Activated CD4-positive, alpha-beta T cell treated with anti-CD3 and anti-CD28 coated beads, Interleukin-2, amount 50 U/mL, for 48 hours (primary cell): ENCODE measurements around the gene KIF4B.
"Not testable (repeated sequence)": the region's sequence is repeated elsewhere in the genome, so short reads cannot be mapped to it uniquely, and the experiment has no call there.

Experiments
- DNase-seq, 2 experiments: peaks; one replicate each; pipeline ENCODE4 v3.0.0-alpha.2; 2020

The KIF4B gene

GRCh38 chr5:155010881-155011280 is 2.7 kb upstream of the KIF4B start:
- DNase-seq = no peak

DNA sequence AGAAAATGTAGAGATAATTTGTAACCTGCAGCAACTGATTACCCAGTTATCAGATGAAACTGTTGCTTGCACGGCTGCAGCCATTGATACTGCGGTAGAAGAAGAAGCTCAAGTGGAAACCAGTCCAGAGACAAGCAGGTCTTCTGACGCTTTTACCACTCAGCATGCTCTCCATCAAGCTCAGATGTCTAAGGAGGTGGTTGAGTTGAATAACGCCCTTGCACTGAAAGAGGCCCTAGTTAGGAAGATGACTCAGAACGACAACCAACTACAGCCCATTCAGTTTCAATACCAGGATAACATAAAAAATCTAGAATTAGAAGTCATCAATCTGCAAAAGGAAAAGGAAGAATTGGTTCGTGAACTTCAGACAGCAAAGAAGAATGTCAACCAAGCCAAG is 1.7 kb downstream of the KIF4B start:
- DNase-seq = no peak

DNA sequence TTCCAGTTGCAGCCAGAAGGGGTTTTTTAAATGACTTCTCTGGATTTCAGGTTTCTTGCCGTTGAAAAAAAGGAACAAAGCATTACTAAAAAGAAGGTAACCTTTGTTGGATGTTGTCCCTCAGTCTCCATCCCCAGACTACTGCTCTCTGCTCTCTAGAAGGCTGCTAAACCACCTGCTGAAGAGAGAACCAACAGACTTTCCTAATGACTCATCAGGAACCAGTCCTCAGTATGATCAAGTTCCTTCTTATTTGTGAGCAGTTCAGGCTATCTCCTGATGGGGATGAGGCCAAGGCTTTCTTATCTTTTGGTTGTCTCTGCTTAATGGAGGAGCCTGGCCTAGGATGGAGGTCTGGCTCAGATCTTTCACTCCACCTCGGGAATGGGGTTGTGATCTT is 4.1 kb downstream of the KIF4B start:
- no peak for DNase-seq

- no peak for DNase-seq
Observed at GRCh38 chr5:155019601-155020226, 6.2 kb downstream of the KIF4B start.

DNA sequence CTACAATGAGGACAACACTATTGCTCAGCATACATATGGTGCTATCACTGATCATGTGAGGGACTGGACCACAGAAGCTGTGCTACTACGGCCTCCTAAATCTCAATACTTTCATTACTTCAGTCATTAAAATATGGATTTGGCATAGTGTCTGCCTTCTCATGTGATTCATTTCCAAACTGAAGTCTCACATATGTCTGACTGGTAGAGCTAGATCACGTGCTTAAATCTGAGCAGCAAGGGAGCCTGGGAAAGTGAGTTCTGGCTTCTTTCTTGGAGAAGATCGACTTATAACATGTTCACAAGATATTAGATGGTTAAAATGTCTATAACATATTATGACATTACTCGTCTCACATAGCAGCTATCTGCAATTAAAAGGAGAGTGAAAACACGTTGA is 8.3 kb downstream of the KIF4B start:
- no peak for DNase-seq

DNA sequence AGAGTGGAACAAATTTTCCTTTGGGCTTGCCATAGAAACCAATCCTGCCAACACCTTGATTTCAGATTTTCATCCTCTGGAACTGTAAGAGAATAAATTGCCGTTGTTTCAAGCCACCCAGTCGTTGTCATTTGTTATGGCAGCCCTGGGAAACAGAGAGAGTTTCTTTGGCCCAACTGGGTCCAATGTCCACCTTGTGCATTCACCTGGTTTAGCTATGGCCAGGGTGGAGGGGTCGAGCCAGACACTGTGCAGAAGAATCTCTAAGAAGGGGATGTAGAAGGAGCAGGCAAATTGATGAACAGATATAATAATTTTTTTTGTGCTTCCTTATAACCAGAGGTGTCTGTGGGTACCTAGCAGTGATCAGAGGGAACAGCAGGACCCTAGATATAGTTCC is 9.8 kb downstream of the KIF4B start:
- no peak for DNase-seq

GRCh38 chr5:155024015-155024414 is 10.5 kb downstream of the KIF4B start:
- no peak for DNase-seq

- no peak for DNase-seq
Observed at GRCh38 chr5:155025895-155026294, 12.3 kb downstream of the KIF4B start.

DNA sequence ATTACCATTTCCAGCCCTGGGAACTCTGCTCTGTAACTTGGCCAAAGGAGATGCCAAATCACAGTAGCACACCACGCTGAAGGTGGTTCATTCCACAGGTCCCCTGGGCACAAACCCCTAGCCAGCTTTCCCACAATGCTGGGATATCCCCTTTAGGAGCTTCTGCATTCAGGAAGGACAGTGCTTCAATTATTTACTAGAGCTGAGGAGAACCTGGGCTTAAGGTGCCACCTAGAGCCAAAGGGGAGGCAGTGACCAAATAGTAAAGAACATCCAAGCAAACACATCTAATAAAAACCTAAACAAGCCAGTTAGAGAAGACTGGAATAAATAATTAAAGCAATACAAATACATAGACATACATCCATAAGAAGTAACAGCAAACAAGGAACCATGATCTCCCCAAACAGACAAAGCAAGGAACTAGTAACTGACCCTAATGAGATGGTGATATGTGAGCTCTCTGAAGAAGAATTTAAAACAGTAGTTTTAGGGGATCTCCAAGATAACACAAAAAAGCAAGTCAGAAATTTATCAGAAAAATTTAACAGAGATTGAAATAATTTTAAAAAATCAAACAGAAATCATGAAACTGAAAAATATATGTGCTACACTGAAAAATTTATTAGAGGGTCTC is 14.6 kb downstream of the KIF4B start:
- DNase-seq = no peak

DNA sequence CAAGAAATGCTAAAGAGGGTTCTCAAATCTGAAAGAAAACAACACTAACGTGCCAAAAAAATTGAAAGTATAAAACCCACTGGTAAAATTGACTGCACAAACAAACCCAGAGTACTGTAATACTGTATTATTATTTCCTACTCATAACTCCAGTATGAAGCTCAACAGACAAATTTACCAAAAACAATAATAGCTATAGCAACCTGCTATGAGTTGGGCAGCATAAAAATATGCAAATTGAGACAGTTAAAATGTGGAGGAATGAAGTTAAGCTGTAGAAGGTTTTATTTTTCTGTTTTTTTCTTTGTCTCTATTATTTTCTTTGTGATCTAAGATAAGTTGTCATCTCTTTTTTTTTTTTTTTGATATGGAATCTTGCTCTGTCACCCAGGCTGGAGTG is 15.7 kb downstream of the KIF4B start:
- DNase-seq = no peak

DNA sequence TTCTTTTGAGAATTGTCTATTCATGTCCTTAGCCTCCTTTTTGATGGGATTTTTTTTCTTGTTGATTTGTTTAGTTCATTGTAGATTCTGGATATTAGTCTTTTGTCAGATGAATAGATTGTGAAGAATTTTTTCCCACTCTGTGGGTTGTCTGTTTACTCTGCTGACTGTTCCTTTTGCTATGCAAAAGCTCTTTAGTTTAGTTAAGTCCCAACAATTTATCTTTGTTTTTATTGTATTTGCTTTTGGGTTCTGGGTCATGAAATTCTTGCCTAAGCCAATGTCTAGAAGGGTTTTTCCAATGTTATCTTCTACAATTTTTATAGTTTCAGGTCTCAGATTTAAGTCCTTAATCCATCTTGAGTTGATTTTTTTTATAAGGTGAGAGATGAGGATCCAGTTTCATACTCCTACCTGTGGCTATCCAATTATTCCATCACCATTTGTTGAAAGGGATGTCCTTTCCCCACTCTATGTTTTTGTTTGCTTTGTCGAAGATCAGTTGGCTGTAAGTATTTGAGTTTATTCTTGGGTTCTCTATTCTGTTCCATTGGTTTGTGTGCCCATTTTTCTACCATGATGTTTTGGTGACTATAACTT is 20.7 kb downstream of the KIF4B start:
- DNase-seq = not testable (repeated sequence)

- DNase-seq = not testable (repeated sequence)
Observed at GRCh38 chr5:155035087-155035486, 21.5 kb downstream of the KIF4B start.

DNA sequence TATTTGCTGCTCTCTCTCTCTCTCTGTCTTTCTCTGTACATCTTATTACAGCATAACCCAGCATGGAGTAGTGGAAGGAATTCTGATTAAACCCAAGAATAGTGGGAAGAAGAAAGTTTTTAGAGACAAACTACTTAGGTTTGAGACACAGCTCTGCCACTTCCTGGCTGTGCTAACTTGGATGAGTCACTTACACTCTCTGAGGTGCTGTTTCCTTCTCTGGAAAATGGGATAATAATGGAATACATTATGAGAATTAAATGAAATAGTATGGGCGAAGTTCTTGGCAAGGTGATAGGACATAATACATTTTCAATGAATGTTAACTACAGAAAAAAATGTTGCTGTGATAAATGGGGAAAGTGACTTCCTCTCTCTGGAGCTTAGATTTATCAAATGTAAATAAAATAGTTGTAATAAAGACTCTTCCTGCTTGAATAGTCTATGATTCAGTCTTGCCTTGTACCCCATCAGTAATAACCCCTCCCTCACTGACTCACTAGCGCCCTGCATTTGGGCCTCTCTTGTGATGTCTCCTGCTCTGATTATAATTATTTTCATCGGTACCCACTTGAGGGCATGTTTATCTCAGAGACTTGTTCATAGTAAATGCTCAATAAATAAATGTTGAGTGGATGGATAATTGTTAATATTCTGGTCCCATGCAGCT is 27.6 kb downstream of the KIF4B start:
- no peak for DNase-seq

DNA sequence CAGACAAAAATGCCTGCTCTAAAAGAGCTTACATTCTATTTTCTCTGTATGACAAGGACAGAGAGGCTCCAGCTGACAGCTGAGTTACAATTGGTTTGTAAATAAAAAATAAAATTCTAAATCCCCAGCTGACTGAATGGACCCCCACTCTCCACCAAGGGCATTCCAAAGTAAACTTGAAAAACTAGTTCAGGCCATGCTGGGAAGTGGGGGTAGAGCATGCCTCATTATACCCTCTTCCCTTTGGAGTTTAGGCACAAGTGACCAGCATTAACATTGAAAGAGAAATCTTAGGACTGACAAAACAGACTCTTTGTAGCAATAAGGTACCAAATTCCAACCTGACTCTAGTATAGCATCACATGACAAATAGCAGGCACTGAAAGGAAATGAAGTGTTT is 31.0 kb downstream of the KIF4B start:
- no peak for DNase-seq

GRCh38 chr5:155046591-155046990 is 33.0 kb downstream of the KIF4B start:
- DNase-seq = no peak

DNA sequence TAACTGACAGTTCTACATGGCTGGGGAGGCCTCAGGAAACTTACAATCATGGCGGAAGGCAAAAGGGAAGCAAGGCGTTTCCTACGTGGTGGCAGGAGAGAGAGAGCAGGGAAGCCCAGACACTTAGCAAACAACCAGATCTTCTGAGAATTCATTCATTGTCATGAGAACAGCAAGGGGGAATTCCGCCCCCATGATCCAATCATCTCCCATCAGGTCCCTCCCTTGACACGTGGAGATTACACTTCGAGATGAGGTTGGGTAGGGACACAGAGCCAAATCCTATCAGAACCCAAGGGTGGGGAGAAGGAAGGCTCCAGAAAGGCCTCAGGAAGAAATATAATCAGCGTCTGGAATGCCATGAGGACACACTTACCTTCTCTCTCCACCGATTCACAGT is 34.3 kb downstream of the KIF4B start:
- DNase-seq = no peak

DNA sequence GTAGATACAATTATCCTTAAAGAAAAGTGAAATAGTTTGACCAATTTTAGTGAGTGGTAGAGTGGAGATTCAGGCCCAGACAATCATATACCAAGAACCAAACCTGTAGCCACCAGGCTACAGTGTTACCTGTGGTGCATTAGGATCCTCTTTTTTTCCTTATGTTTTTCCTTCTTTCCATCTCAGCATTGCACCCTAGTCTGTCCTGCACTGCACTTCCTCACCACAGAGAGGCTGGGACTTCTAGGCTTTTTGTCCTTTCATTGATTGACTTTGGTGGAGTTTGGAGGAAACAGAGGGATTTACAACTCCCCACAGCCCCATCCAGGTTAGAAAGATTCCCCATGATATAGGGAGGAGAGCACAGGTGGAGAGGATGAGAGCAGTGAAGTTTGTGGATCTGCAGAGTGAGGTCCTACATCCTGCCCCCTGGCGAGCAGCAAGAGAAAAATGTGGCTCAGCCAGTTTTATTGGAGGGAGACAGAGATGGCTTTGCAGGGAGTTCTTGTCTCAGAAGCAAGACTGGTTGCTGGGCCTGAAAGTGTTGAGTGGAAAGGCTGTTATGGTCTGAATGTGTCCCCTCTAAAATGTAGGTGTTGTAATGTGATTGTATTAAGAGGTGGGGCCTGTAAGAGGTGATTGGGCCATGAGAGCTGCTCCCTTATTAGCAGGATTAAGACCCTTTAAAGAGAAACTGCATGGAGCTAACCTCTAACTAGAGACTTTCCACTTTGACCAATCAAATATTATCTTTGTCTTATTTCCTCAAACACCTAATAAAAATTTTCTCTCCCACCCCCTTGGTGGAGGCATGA is 36.2 kb downstream of the KIF4B start:
- no peak for DNase-seq

DNA sequence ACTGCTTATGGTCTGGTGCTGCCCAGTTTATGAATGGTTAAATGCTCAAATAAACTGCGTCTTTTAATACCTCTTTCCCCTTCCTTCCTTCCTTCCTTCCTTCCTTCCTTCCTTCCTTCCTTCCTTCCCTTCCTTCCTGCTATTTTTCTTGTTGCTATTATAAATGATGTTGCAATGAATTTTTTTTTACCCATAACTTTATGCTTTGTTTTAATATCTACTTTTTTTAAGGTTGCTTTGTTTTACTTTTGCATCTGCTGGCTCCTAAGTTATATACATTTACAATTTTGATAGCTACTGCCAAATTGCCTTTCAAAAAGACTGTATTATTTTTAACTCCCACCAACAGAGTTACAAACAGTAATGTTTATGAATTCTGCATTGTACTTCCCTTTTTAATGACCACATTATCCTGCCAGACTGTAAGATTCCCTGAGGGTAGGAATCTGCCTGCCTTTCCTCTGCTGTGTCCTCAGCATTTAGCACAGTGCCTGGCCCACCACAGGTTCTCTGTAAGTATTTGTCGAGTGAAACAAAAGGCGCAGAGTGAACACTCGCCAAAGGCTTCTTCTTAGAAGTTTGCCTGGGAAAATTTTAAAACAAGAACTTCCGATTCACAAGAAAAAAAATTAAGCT is 36.9 kb downstream of the KIF4B start:
- no peak for DNase-seq

- no peak for DNase-seq
Observed at GRCh38 chr5:155052532-155052931, 39.0 kb downstream of the KIF4B start.

DNA sequence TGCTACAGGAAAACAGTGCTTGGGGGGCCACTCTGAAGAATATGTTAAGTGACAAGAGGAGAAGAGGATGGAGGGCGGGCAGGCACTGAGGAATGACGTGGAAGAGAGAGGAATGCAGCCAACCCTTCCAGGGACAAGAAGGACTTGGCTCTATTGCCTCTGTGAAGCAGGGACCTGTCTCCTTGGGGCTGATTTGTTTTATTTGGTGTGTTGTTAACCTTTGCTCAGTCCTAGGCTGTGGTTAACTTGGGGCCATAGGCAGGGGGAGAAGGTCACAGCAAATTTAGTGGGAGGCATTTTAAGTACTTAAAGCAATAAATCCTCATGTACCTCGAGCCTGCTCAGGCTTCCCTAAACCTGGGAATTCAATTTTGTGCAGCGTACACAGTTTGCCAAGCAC is 39.9 kb downstream of the KIF4B start:
- no peak for DNase-seq

DNA sequence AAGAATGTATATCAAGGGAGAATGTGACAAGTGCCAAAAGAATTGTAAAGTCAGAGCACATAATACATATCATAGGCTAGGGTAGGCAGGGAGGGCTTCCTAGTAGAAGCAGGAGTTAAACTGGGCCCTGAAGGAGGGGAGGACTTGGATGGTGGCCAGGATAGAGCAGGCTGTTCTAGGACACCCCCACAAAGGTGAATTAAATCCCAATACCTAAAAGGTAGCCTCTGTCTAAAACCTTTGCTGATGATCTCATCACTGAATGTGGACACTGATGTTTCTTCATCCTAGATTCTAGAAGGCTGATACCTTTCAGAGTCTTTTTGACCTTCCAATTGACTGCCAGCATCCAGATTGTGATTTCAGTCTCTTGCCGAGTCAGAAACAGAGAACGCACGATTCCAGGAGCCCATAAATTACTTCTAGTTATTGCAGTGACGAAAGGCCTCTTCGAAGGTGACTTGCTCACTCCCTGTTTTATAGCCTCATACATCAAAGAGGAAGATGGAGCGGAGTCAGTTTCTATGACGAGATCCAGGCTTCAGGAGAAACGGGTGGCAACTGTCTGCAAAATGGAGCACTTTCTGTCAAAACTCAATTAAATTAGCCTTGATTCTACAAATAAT is 43.2 kb downstream of the KIF4B start:
- no peak for DNase-seq

DNA sequence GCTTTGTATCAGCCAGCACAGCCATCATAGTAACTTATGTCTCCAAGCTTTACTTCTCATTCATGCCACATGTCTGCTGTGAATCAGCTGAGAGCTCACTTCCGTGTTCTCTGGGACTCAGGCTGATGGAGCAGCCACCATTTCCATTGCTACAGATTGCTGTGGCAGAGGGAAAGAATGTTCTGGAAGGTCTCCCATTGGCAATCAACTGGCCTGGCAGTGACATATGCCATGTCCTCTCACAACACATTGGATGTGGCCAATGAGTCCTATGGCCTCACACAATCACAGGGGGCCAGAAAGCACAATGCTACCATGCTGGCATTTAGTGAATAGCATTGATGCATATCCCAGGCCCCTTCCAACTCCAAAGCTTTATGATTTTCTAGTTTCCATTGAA is 44.1 kb downstream of the KIF4B start:
- DNase-seq = no peak
